DND-41 (cell line): Measurements from ENCODE around the gene SLC36A3.

Source experiments
- ATAC-seq: fragments of 200-7000 bp; cut with Tn5 transposase; 3 replicates; pipeline ENCODE4 v1.9.1; 2021; ENCODE audit warnings: low read depth; ENCODE audit not compliant: insufficient read depth
- DNase-seq: peaks from one replicate; pipeline ENCODE4 v3.0.0-alpha.2; 2020
- H2AFZ ChIP-seq: 2 replicates; pipeline ENCODE4 v1.6.0; 2012; ENCODE audit warnings: low read depth, low read length
- H3K27ac ChIP-seq: 2 replicates; pipeline ENCODE4 v1.5.1; 2012; ENCODE audit warnings: low read length, inconsistent platforms
- H3K27me3 ChIP-seq: fragments of 200-600 bp; sonication (generic); 2 replicates; pipeline ENCODE4 v1.6.0; 2012; ENCODE audit warnings: low read length, mild to moderate bottlenecking, inconsistent platforms; ENCODE audit not compliant: insufficient read depth, poor library complexity
- H3K36me3 ChIP-seq: 2 replicates; pipeline ENCODE4 v1.5.1; 2012; ENCODE audit warnings: low read length, inconsistent platforms; ENCODE audit not compliant: insufficient read depth
- H3K4me1 ChIP-seq: 2 replicates; pipeline ENCODE4 v1.5.1; 2012; ENCODE audit warnings: mild to moderate bottlenecking, low read length; ENCODE audit not compliant: insufficient read depth
- H3K4me2 ChIP-seq: 2 replicates; pipeline ENCODE4 v1.6.0; 2012; ENCODE audit warnings: mild to moderate bottlenecking, moderate library complexity, low read length, inconsistent platforms; ENCODE audit not compliant: insufficient read depth
- H3K4me3 ChIP-seq, 2 experiments: fragments of 200-600 bp in 1 of 2; shearing (Covaris generic) in 1 of 2; 2 replicates each; pipeline ENCODE4 v1.5.1; 2012 to 2016; ENCODE audit warnings: inconsistent platforms in 2 of 2, low read length in 2 of 2, mild to moderate bottlenecking in 2 of 2, low read depth in 1 of 2, moderate library complexity in 1 of 2
- H3K79me2 ChIP-seq: 2 replicates; pipeline ENCODE4 v1.6.0; 2012; ENCODE audit warnings: low read length, inconsistent platforms; ENCODE audit not compliant: insufficient read depth
- H3K9ac ChIP-seq: 2 replicates; pipeline ENCODE4 v1.6.0; 2012; ENCODE audit warnings: low read depth, mild to moderate bottlenecking, inconsistent platforms, low read length, moderate library complexity
- H3K9me3 ChIP-seq: 2 replicates; pipeline ENCODE4 v1.5.1; 2012; ENCODE audit warnings: low read length, moderate library complexity, mild to moderate bottlenecking, inconsistent platforms; ENCODE audit not compliant: insufficient read depth, severe bottlenecking
- H4K20me1 ChIP-seq: 2 replicates; pipeline ENCODE4 v1.6.0; 2012; ENCODE audit warnings: low read length; ENCODE audit not compliant: insufficient read depth
- CTCF ChIP-seq: IDR thresholded peaks from 2 replicates; pipeline ENCODE4 v1.5.1; 2012; ENCODE audit warnings: borderline replicate concordance, low read length, moderate library complexity, mild to moderate bottlenecking; ENCODE audit not compliant: poor library complexity, severe bottlenecking; ENCODE audit errors: extremely low read depth
- EZH2 ChIP-seq: IDR thresholded peaks from 3 replicates; pipeline ENCODE4 v1.6.1; 2012; ENCODE audit warnings: borderline replicate concordance, low read depth, mild to moderate bottlenecking, moderate library complexity, low read length, inconsistent platforms; ENCODE audit not compliant: severe bottlenecking

SLC36A3 gene

GRCh38 chr5:151233616-151234085, 69.9 kb downstream of the SLC36A3 start:
- TF ChIP-seq EZH2 (no peak), CTCF (no peak)

GRCh38 chr5:151231359-151231758, 72.2 kb downstream of the SLC36A3 start:
- ATAC-seq, result no peak
- H3K9me3 ChIP-seq, result no peaks in the 10 kb centered on the region
- no peak overlapping the region for H3K9ac ChIP-seq
- no peak overlapping the region for H3K27ac ChIP-seq
- no peak for TF ChIP-seq EZH2
- TF ChIP-seq CTCF, result no peak
- peaks cover 7% of the 10 kb centered on the region; the same call in 1 of the 2 replicates for H3K4me1 ChIP-seq
- no peak overlapping the region for H3K4me2 ChIP-seq
- peaks cover 98% of the 10 kb centered on the region for H3K79me2 ChIP-seq
- H3K4me3 ChIP-seq, result no peak overlapping the region
- no peak for DNase-seq
- H2AFZ ChIP-seq, result no peak overlapping the region
- no peaks in the 10 kb centered on the region for H3K27me3 ChIP-seq
- peaks cover 82% of the 10 kb centered on the region for H4K20me1 ChIP-seq
- peaks cover 90% of the 10 kb centered on the region for H3K36me3 ChIP-seq

More at GRCh38 chr5:151233616-151234085, 69.9 kb downstream of the SLC36A3 start:
- DNase-seq (no peak), ATAC-seq (0 out of 3 replicates have a peak, but pooled peaks have one; percentile 17)
- no peak overlapping the region for H3K4me3 ChIP-seq
- H3K9ac ChIP-seq, result no peak overlapping the region
- peaks cover 99% of the 10 kb centered on the region for H3K36me3 ChIP-seq
- no peak overlapping the region for H2AFZ ChIP-seq
- peaks cover 77% of the 10 kb centered on the region for H4K20me1 ChIP-seq
- H3K79me2 ChIP-seq, result peaks cover 100% of the 10 kb centered on the region
- peaks cover 11% of the 10 kb centered on the region; the same call in 1 of the 2 replicates for H3K4me1 ChIP-seq
- H3K27ac ChIP-seq, result no peak overlapping the region
- no peaks in the 10 kb centered on the region for H3K27me3 ChIP-seq
- no peaks in the 10 kb centered on the region for H3K9me3 ChIP-seq
- no peak overlapping the region for H3K4me2 ChIP-seq

GRCh38 chr5:151230048-151230680, 73.4 kb downstream of the SLC36A3 start:
- Histone ChIP-seq H3K4me3 (no peak overlapping the region), H2AFZ (no peak overlapping the region), H3K4me1 (peaks cover 7% of the 10 kb centered on the region; the same call in 1 of the 2 replicates), H3K27me3 (no peaks in the 10 kb centered on the region), H3K9me3 (no peaks in the 10 kb centered on the region), H3K9ac (no peak overlapping the region), H3K36me3 (peaks cover 88% of the 10 kb centered on the region), H4K20me1 (peaks cover 74% of the 10 kb centered on the region), H3K79me2 (peaks cover 98% of the 10 kb centered on the region), H3K27ac (peak overlapping the region; percentile 1; the same call in 1 of the 2 replicates), H3K4me2 (no peak overlapping the region)
- DNase-seq, result no peak
- ATAC-seq, result no peak
- TF ChIP-seq CTCF (no peak), EZH2 (no peak)
